Kasumi-1 (cell line): Measurements from ENCODE around the gene TAS2R60.
"Not testable (repeated sequence)": the region's sequence is repeated elsewhere in the genome, so short reads cannot be mapped to it uniquely, and the experiment has no call there.

Source experiments
- DNase-seq, 2 experiments: peaks; one replicate each; lab custom pipeline; 2025; lab: John Stamatoyannopoulos, UW

Gene TAS2R60, protein sequence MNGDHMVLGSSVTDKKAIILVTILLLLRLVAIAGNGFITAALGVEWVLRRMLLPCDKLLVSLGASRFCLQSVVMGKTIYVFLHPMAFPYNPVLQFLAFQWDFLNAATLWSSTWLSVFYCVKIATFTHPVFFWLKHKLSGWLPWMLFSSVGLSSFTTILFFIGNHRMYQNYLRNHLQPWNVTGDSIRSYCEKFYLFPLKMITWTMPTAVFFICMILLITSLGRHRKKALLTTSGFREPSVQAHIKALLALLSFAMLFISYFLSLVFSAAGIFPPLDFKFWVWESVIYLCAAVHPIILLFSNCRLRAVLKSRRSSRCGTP

GRCh38 chr7:143443153-143443552 lies at the start of gene TAS2R60:
TSS of gene TAS2R60 (plus strand) at chr7:143443453. CDS start at chr7:143443453, 0 bp downstream.
- no peak for DNase-seq

DNA sequence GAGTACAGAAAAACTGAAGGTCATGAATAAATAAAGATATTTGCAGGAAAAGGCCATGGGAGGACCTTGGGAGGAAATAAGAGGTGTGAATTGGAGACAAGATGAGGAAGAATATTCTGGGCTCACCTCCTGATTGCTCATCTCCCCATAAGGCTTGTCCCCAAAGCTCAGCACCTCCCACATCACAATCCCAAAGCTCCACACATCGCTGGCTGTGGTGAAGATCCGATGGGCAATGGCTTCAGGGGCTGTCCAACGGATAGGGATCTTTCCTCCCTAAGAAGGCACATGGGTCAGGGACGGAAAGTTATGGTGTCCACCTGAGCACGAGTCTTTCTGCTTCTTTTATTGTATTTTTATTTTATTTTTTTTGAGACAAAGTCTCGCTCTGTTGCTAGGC lies 49.2 kb upstream of the TAS2R60 start:
- DNase-seq, result no peak

GRCh38 chr7:143394777-143395176 lies 48.5 kb upstream of the TAS2R60 start:
- no peak for DNase-seq

DNA sequence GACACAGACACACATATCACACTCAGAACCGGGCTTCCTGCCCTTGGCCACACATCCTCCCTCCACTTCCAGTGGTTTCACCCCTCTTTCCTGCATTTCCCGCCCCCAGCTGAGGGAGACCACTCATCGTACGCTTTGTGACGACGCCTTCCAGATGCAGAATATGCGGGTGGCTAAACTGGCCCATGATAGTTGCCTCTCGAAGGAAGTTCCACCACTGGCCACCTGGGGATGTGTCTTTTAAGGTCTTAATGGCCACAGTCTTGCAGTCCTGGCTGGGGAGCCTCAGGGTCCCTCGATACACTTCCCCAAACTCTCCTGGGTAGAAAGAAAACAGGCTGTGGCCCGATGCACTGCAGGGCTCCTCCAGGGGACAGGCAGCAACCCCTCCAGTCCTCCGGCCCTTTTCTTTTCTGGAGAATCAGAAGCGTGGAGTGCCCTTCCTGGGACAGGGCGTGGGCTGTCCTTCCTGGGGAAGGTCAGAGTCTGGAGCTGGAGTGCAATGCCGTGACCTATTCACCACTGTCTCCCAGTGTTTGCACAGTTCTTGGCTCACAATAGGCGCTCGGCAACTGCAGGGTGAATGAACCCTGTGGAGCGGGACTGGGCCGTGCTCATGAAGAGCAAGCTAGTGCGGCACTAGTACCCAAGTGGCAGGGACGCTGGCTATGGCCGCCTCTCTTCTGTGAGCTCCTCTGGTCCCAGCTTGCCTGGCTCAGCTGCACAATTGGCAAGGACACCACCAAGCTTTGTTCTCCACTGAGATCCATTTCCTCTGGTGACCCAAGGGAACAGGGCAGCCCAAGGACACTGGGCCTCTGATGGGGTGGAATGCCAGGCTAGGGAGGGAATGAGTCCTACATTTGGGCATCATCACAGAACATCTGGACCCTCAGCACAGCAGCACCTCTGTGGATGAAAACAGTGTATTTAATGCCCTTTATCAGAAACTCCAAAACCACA lies 47.8 kb upstream of the TAS2R60 start:
- peak; percentile 88 to 91 for DNase-seq

DNA sequence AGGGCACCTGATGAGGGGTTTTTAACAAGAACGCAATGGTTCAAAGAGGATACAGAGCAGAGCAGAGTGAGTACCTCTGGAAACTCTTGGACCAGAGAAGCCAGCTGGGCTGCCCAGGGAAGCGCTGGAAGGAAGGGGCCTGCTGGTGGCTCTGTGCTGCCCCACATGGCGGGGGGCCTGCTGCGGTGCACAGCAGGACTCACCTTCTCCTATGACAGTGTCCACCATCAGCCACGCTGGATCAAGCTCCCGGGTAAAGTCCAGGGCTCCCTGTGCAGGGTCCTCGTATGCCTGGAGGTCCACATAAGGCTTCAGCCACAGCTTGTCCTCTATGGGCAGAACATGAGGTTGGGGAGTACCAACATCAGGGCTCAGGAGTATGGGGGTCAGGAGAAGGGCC lies 47.1 kb upstream of the TAS2R60 start:
- no peak for DNase-seq

- no peak for DNase-seq
Observed at GRCh38 chr7:143396625-143397556, 46.4 kb upstream of the TAS2R60 start.

DNA sequence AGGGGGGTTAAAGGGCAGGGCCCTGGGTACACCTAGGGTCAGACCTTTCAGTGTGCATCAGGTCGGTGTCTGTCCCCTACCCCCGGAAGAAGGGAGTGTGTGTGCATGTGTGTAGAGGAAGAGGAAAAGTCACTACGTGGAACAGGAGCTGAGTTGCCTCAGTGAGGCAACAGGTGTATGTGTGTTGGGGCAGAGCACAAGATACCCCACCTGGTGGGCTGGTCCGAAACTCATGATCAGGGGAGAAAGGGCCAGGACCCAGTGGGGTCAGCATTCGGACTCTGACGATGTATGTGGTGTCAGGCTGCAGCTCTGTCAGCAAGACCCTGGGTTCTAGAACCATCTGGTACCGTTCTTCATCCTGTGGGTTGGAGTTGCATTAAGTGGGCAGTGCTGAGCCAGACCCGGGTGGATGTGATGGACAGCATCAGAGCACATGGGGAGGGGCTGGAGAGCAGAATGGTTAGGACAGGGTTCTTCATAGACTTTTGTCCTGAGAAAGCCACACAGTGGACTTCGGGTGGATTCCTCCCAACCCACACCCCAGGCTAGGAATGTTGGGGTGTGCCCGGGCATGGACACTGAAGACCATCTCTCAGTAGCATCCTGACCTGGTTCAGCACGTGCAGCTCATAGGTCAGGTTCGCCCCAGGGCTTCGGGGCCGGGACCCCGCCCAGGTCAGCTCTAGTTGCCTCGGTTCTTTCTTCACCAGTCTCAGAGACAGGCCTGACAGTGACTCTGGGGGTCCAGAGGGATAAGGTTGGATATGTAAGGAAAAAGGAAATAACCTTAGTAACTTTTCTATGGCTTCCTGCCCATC lies 45.3 kb upstream of the TAS2R60 start:
- no peak for DNase-seq

DNA sequence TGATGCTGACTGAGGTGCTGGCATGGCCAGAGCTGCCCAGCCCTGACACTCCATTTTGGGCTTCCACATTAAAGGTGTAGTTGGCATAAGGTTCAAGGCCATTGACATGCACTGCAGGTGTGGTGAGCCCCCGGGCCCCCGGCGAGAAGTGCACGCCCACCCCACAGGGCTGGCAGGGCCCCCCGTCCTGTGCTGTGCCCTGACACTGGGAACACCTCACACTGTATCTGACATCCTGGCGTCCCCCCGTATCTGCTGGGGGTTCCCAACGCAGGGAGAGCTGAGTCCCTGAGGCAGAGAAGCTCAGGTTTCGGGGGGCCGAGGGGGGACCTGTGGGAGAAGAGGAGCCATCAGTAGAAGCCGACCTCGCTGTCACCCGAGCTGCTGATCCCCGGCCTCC lies 44.6 kb upstream of the TAS2R60 start:
- no peak for DNase-seq

DNA sequence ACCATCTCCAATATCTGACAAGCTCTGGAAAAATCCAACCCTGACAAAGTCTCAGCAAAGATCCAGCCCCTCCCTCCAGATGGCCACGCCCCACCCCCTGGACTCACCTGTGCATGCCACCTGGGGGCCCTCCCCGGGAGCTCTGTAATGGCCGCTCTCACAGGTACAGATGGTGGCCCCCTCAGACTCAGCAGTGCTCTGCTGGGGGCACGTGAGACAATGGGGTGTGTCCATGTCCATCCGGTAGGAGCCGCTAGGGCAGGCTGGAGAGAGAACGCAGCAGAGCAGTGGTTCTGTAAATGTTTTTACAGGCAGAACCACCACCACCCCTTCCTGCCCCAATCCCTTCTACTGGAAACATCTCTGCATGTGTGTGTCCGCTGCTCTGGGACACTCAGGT lies 44.1 kb upstream of the TAS2R60 start:
- no peak for DNase-seq

DNA sequence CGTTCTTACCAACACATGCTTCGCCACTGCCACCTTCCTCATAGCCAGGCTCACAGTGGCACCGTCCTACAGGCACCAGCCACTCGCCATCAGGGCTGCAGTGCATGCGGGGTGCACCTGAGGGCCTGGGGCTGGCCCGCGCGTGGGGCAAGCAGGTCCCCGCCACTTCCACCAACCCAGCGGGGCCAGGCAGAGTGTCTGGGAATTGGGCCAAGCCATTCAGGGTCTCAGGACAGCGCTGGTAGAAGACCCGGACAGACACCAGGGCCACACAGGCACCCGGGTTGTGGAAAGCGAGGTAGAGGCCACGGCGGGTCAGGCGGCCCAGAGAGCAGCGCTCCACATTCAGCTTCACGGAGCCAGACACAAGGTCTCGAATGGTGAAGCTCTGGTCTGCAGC lies 43.6 kb upstream of the TAS2R60 start:
- DNase-seq, result no peak

DNA sequence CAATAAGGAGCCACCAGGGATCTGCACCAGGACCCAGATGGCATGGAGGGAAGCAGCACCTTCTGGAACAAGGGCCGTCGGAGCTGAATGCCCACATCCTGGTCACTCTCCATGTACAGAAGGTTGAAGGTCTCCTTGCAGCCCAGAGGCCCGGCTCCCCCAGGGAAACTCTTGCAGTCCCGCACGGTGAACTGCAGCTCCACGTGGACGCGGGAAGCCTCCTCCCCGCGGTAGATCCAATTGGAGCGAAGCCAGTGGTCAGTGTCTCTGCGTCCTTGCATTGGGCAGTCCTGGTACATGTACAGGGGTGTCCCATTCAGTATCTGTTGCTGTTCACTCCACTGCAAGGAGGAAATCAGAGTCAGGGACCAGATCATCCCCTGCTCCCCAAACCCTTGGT lies 42.0 kb upstream of the TAS2R60 start:
- DNase-seq, result no peak

GRCh38 chr7:143402233-143402632 lies 41.0 kb upstream of the TAS2R60 start:
- DNase-seq, result not testable (repeated sequence)

- DNase-seq, result no peak
Observed at GRCh38 chr7:143405173-143406001, 37.9 kb upstream of the TAS2R60 start.

- DNase-seq, result no peak
Observed at GRCh38 chr7:143406002-143406357, 37.3 kb upstream of the TAS2R60 start.

DNA sequence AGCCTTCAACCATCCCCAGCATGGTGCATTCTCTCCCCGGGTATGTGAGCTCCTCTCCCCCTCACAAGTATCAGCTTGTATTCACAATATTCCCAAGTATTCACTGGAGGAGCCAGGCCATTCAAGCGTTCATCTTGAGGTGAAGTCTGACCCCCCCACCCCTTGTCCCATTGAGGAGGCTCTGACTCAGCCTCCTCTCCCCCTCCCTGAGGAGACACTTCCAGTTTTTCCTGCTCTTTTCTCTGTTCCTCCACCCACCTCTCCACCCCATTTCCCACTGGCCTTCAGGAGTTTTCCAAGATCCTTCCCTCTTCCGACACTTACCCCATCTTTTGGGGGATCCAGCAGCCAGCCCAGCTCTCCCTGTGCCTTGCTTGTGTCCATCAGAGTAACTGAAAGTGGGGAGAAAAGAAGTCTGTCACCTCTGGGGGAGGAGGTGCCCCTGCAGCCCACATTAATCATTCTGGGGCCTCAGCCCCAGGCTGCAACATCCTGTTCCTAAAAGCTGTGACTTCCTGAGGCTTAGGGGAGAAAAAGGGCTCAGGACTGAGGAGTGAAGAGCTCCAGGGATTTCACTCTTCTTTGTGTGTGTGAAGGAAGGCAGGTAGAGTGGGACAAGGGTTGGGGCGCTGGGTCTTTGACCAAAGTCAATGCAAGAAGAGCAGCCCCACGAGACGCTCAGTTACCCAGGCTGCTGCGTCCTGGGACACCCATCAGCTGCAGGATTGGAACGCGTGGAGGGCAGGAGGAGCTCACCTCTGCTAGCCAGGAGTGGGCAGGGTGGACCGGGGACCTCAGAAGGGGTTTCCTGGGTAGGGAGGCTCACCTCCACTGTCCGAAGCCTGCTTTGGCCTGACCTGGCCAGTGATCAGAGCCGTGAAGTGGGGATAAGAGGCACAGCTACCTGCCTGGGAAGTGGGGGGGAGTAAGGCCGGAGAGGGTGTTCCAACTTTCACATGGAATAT lies 35.7 kb upstream of the TAS2R60 start:
- DNase-seq, result peak; percentile 67 to 71

GRCh38 chr7:143408252-143408685 lies 35.0 kb upstream of the TAS2R60 start:
- no peak for DNase-seq

DNA sequence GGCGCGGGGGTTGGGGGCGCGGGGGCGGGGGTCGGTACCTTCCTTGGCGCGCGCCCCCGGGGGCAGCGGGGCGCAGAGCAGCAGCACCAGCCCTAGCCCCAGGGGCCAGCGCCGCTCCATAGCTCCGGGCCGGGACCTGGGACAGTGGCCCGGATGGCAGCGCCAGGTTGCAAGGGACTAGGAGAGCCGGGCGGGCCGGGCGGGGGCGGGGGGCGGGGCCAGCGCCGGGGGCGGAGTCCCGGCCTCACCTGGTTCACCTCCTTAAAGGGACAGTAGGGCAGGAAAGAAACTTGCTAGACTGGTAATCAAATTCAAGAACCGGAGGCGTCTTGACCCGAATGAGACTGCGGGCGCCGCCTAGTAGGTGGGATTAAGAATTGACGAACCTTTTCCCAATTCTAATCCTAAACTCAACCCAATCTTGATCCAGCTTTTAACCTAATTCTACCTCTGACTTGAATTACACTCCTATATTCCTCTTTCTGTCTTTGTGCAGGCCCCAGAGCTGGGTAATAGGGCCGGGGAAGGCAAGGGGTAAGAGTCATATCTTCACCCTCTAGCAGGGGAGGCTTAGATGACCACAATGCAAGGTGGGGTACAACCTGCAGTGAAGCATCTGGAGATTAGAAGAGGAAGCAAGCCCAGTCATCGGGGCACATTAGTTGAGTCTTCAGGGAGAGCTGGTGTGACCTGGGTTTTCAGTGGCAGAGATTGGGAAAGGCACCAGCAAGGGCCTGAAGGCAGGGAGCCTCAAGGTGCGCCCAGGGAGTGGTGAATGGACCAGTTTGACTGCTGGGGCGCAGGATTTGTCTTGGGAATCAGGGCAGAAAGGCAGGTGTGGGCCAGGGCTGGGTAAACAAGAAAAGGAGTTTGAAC lies 34.3 kb upstream of the TAS2R60 start, which contains the start of gene EPHA1:
Gene EPHA1, minus strand, starts transcription at position 171 of the 876 bp plus-strand sequence. Its CDS starts 51 bp downstream, at position 120.
- no peak for DNase-seq

- DNase-seq, result peak; percentile 90 to 93
Observed at GRCh38 chr7:143410521-143411004, 32.7 kb upstream of the TAS2R60 start.
